A549 (cell line): ENCODE data around the gene AQP5. TPM values are rescaled to one million over a fixed set of nuclear protein-coding genes. Genes with fewer than 3 reads are reported as not detected.

ENCODE experiments used
- ATAC-seq, 2 experiments: fragments of 200-7000 bp in 1 of 2; fragments of >200 bp in 1 of 2; cut with Nextera tagmentation in 1 of 2; cut with Tn5 transposase in 1 of 2; 3 replicates each; pipeline versions ENCODE4 v1.8.0 to v1.9.1; 2018 to 2020; ENCODE audit warnings: mild to moderate bottlenecking in 1 of 2, moderate library complexity in 1 of 2
- CTCF ChIA-PET: fragments of 300-600 bp; sonication (Branson Sonifier 250); formaldehyde crosslinking; extraction: SDS; loops from one replicate; lab custom pipeline; 2021; ENCODE audit warnings: antibody characterized with exemption, inconsistent platforms; lab: Yijun Ruan, JAX
- POLR2A ChIA-PET: fragments of 350-600 bp; formaldehyde crosslinking; extraction: SDS; loops from one replicate; lab custom pipeline; 2021; ENCODE audit warnings: antibody characterized with exemption, inconsistent platforms; lab: Yijun Ruan, JAX
- DNase-seq, 2 experiments: peaks; one replicate each; pipeline versions ENCODE4 v3.0.0 to v3.0.0-alpha.2; 2011 to 2016; ENCODE audit warnings: low read depth in 1 of 2, low spot score in 1 of 2
- FAIRE-seq: peaks from 2 replicates; lab custom pipeline; 2011; peaks lifted over from hg19 to GRCh38; lab: Jason Lieb, UNC
- H3K27ac ChIP-seq, 2 experiments: fragments of >200 bp; sonication (Bioruptor Twin); formaldehyde crosslinking; 3 replicates each; pipeline ENCODE4 v1.5.1; 2016 to 2017
- H3K4me1 ChIP-seq: fragments of >200 bp; sonication (Bioruptor Twin); formaldehyde crosslinking; 3 replicates; pipeline ENCODE4 v1.6.1; 2016
- H3K4me2 ChIP-seq: fragments of >200 bp; sonication (Bioruptor Twin); formaldehyde crosslinking; 3 replicates; pipeline ENCODE4 v1.6.1; 2016
- H3K4me3 ChIP-seq: fragments of >200 bp; sonication (Bioruptor Twin); formaldehyde crosslinking; 3 replicates; pipeline ENCODE4 v1.5.1; 2016
- H3K9me3 ChIP-seq: fragments of >200 bp; sonication (Bioruptor Twin); formaldehyde crosslinking; 3 replicates; pipeline ENCODE4 v1.6.1; 2016
- BCL3 ChIP-seq: fragments of >200 bp; sonication (Bioruptor Twin); formaldehyde crosslinking; IDR thresholded peaks from 3 replicates; pipeline ENCODE4 v1.6.1; 2016
- BHLHE40 ChIP-seq: IDR thresholded peaks from 2 replicates; pipeline ENCODE4 v1.6.1; 2012; ENCODE audit warnings: low read depth, low read length, inconsistent platforms
- CBX2 ChIP-seq: fragments of 200-600 bp; sonication (generic); IDR thresholded peaks from 2 replicates; pipeline ENCODE4 v1.6.1; 2016; ENCODE audit warnings: low read depth, mild to moderate bottlenecking, borderline replicate concordance
- CEBPB ChIP-seq, 2 experiments: fragments of >200 bp in 1 of 2; sonication (Bioruptor Twin) in 1 of 2; formaldehyde crosslinking in 1 of 2; IDR thresholded peaks; 2 replicates each; pipeline ENCODE4 v1.6.1; 2012 to 2016
- CTCF ChIP-seq: fragments of >200 bp; sonication (Bioruptor Twin); formaldehyde crosslinking; IDR thresholded peaks from 3 replicates; pipeline ENCODE4 v1.5.1; 2016
- FOSL2 ChIP-seq, 2 experiments: fragments of 450-650 bp in 1 of 2; fragments of >200 bp in 1 of 2; sonication (Bioruptor Twin) in 1 of 2; formaldehyde crosslinking; IDR thresholded peaks; 2 replicates each; pipeline versions ENCODE4 v1.5.0 to v1.6.1; 2016 to 2020; ENCODE audit warnings: mild to moderate bottlenecking in 1 of 2, moderate library complexity in 1 of 2
- HOXA7 ChIP-seq: fragments of 250-450 bp; sonication (Bioruptor Pico); IDR thresholded peaks from 2 replicates; pipeline ENCODE4 v1.5.0; 2020; ENCODE audit warnings: mild to moderate bottlenecking, moderate library complexity
- MAX ChIP-seq: IDR thresholded peaks from 2 replicates; pipeline ENCODE4 v1.6.1; 2012
- PBX3 ChIP-seq: IDR thresholded peaks from 2 replicates; pipeline ENCODE4 v1.6.1; 2012
- TFCP2L1 ChIP-seq: fragments of 250-450 bp; sonication (Bioruptor Pico); IDR thresholded peaks from 2 replicates; pipeline ENCODE4 v1.5.0; 2021; ENCODE audit warnings: mild to moderate bottlenecking
- WGBS: methylation state at CpG from one replicate; pipeline ENCODE4 v1.1.6; 2017; ENCODE audit errors: missing lambda C conversion rate; 5-methylcytosine and 5-hydroxymethylcytosine counted together
- polyA plus RNA-seq, 4 experiments: library from polyadenylated mRNA; depleted of rRNA in 3 of 4; stranded (reverse); fragments of >200 nt; fragmentation: RNase III in 1 of 4; extraction: RNeasy Plus Mini Kit Qiagen cat#74134 plus additional on column Dnase treatment in 1 of 4; gene quantifications; 2 replicates in 3 of 4; 3 replicates in 1 of 4; pipeline ENCODE4 v1.2.3, GENCODE V29; 2011 to 2017
- TF ChIP-seq, protein P1 (sequence below): fragments of 450-650 bp; IDR thresholded peaks from 2 replicates; pipeline ENCODE4 v1.6.1; 2014; ENCODE audit warnings: antibody characterized with exemption
- TF ChIP-seq, protein P2 (sequence below): IDR thresholded peaks from 2 replicates; pipeline ENCODE4 v1.6.1; 2012; ENCODE audit warnings: low read depth, borderline replicate concordance
- TF ChIP-seq, protein P3 (sequence below): fragments of >200 bp; sonication (Bioruptor Twin); formaldehyde crosslinking; IDR thresholded peaks from 2 replicates; pipeline ENCODE4 v1.6.1; 2016

Gene AQP5
- polyA plus RNA-seq, 2 of the 4 experiments (the other 2 are of a cell fraction): not detected

DNA sequence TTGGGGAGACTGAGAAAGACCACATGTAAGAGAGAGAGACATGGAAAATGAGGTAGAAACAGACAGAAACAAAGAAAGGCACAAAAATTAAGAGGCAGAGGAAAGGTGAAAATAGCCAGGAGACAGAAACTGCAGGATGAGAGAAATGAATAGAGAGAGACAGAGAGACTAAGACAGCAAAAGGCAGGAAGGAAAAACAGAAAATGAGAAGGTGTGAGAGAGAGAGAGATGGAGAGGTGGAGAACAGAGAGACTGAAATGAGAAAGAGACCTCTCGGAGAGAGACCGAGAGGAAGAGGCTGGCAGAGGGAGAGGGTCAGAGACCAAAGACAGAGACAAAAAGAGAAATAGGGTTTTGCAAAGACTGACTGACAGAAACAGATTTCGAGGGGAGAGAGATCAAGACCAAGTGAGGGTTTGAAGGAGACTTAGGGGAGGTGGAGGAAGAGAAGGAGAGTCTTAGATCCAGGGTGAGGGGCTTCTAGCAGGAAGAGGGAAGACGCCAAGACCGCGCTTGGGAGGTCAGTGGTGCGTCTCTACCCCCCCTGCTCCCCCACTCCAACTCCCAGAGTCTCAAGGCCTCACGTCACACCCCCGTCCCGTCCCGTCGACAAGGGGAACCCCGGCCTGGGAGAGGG is 1.1 kb upstream of the AQP5 start:
- ChIA-PET POLR2A (no interaction called here), CTCF (interaction anchor here (0.9 to 29.8 kb wide), 5 partner anchors 12 to 114 kb away, joined by 3 to 708 read pairs (median 10); partner anchors contain the start of genes AQP2, ASIC1 and SMARCD1)
- no peak for ATAC-seq
- no peak for DNase-seq
- peak overlapping the region; percentile 58 for H3K4me2 ChIP-seq
- peaks cover 27% of the 10 kb centered on the region for H3K4me1 ChIP-seq
- no peak for FAIRE-seq
- no peak overlapping the region for H3K4me3 ChIP-seq
- 90% methylated on average over 13 of the region's 13 CpGs for WGBS
- TF ChIP-seq CTCF (no peak), PBX3 (no peak)
- TF ChIP-seq, protein P1, sequence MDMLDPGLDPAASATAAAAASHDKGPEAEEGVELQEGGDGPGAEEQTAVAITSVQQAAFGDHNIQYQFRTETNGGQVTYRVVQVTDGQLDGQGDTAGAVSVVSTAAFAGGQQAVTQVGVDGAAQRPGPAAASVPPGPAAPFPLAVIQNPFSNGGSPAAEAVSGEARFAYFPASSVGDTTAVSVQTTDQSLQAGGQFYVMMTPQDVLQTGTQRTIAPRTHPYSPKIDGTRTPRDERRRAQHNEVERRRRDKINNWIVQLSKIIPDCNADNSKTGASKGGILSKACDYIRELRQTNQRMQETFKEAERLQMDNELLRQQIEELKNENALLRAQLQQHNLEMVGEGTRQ: no peak
- TF ChIP-seq, all 56 proteins: peak for 0
- H3K9me3 ChIP-seq: no peaks in the 10 kb centered on the region
- H3K27ac ChIP-seq: peak overlapping the region in 1 of 2 experiments; percentile 59; a peak in 1 of 6 replicates

GRCh38 chr12:49961993-49962764 is 507 bp downstream of the AQP5 start:
- no peaks in the 10 kb centered on the region for H3K9me3 ChIP-seq
- peak overlapping the region in 1 of 2 experiments; percentile 74; a peak in 3 of 6 replicates for H3K27ac ChIP-seq
- peaks cover 30% of the 10 kb centered on the region for H3K4me1 ChIP-seq
- FAIRE-seq (no peak), ATAC-seq (no peak), DNase-seq (no peak)
- 93% methylated on average over 36 of the region's 37 CpGs for WGBS
- H3K4me3 ChIP-seq: no peak overlapping the region
- POLR2A ChIA-PET: interaction anchor here (1.0 kb wide), 1 partner anchor 123 kb away, joined by 3 read pairs; the partner anchor contains the start of gene SMARCD1
- CTCF ChIA-PET: interaction anchor here (0.9 to 29.8 kb wide), 9 partner anchors 14 to 184 kb away, joined by 3 to 708 read pairs (median 6); partner anchors contain the start of genes AQP2, ASIC1 and SMARCD1
- TF ChIP-seq HOXA7 (CRISPR knock-in tag): no peak
- H3K4me2 ChIP-seq: peak overlapping the region; percentile 57

DNA sequence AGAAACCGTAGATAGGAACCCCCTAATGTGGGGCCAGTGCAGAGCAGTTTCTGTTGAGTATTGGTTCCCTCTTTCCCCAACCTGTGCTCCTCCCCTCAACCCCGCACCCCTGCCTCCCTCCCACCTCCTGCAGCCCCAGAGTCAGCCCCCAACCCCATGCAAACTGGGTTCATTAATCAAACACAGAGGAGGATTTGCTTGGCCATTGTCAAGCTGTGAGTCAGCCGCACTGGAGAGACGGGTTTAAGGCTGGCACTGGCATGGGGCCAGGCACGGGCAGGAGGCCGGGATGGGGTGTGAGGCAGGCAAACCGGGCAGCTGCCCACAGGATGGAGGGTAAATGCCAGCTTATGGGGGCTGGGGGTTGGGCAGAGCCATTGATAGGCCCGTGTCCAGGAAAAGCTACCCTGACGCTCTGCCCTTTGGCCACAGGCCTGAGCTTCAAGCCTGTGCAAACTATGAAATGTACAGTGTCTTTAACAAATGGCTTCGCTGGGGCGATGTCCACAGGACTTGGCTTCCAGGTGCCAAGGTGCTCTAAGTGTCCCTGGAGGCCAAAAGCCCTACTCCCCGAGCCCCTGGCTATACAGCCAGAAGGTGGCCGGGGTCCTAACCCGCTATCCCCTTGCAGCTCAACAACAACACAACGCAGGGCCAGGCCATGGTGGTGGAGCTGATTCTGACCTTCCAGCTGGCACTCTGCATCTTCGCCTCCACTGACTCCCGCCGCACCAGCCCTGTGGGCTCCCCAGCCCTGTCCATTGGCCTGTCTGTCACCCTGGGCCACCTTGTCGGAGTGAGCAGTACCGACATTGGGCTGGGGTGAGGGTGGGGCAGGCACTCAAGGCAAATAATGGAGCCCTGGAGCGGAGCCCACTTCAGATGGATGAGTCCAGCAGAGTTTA is 1.4 kb downstream of the AQP5 start:
- ATAC-seq (peak; percentile 12 to 15; a peak in 3 of 6 replicates), FAIRE-seq (no peak)
- 56% methylated on average over 21 of the region's 21 CpGs for WGBS

More for the DNA sequence above, 1.4 kb downstream of the AQP5 start:
- CTCF ChIA-PET: interaction anchor here (0.8 to 29.8 kb wide), 13 partner anchors 9 to 185 kb away, joined by 3 to 708 read pairs (median 4); partner anchors contain the start of genes AQP2, ASIC1 and SMARCD1
- peaks cover 30% of the 10 kb centered on the region for H3K4me1 ChIP-seq
- TF ChIP-seq MAX (peak; percentile 68), FOSL2 (IDR thresholded peaks at IDR 0.05) (peak; percentile 30; the same call in 1 of the 2 replicates), FOSL2 (CRISPR knock-in tag; IDR thresholded peaks at IDR 0.05) (peak; percentile 50; the same call in 1 of the 2 replicates), CBX2 (no peak), TFCP2L1 (no peak), BHLHE40 (peak; percentile 38; the same call in 1 of the 2 replicates), BCL3 (no peak), CEBPB (IDR thresholded peaks at IDR 0.05) (no peak)
- TF ChIP-seq, protein P2, sequence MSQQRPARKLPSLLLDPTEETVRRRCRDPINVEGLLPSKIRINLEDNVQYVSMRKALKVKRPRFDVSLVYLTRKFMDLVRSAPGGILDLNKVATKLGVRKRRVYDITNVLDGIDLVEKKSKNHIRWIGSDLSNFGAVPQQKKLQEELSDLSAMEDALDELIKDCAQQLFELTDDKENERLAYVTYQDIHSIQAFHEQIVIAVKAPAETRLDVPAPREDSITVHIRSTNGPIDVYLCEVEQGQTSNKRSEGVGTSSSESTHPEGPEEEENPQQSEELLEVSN: 0 out of 2 replicates have a peak, but pooled peaks have one; percentile 36
- TF ChIP-seq, protein P3, sequence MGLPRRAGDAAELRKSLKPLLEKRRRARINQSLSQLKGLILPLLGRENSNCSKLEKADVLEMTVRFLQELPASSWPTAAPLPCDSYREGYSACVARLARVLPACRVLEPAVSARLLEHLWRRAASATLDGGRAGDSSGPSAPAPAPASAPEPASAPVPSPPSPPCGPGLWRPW: no peak
- TF ChIP-seq, all 56 proteins: peak for 4
- POLR2A ChIA-PET: interaction anchor here (1.0 kb wide), 1 partner anchor 122 kb away, joined by 3 read pairs; the partner anchor contains the start of gene SMARCD1
- no peak overlapping the region for H3K4me3 ChIP-seq
- H3K4me2 ChIP-seq: peak overlapping the region; percentile 57
- no peaks in the 10 kb centered on the region for H3K9me3 ChIP-seq
- peak overlapping the region in 1 of 2 experiments; percentile 74; a peak in 3 of 6 replicates for H3K27ac ChIP-seq
- DNase-seq: peak; percentile 65 to 77
